GM19463 (cell line): ENCODE results near the gene FANCG.

ENCODE experiments used
- ATAC-seq: cut with Tn5 transposase; IDR thresholded peaks from one replicate; pipeline ENCODE4 v1.9.1; 2021; ENCODE audit warnings: mild to moderate bottlenecking, moderate library complexity; ENCODE audit not compliant: unreplicated experiment

The FANCG gene

DNA sequence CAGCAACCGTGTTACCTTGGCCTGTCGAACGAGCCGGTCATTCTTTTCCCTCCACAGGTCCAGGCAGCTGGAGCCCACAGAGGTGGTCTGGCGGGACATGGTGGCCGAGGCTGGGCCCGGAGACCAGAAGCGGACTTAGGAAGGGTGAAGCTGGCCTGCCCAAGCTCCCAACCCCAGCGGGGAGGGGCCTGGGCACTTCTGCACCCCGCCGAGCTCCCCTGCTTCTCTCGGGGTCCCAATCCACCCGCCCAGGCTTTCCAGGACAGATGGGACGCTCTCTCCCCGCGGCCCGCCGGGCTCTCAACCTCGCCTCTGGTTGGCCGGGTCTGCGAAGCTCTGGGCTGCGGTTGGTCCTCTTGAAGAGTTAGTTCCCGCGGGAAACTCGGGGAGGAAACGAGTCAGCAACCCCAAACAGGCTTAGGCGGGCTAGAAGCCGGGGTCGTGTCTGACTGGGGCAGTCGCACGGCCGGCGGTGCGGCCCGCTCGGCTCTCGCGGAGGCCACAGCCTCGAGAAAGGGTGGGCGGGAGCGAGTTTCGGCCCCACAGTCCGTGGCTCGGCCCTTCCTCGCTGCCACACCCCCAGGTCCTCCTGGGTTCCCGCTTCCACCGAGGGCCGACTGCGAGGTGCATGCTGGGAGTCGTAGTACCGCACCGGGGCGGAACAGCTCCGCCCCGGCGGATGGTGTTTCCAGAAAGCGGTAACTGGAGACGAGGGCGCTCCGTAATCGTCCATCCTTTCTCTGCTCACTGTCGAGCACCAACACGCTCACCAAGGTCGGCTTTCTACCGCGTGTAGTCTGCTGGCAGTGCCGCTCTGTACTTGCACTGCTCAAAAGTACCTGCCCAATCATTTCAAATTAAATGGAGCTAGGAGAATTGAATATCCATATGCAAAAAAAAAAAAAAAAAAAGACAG, at the start of gene FANCG:
Gene FANCG (minus strand): TSS at position 517 of the 916 bp plus-strand sequence. CDS start 418 bp downstream, at position 99.
- peak; percentile 93 for ATAC-seq

DNA sequence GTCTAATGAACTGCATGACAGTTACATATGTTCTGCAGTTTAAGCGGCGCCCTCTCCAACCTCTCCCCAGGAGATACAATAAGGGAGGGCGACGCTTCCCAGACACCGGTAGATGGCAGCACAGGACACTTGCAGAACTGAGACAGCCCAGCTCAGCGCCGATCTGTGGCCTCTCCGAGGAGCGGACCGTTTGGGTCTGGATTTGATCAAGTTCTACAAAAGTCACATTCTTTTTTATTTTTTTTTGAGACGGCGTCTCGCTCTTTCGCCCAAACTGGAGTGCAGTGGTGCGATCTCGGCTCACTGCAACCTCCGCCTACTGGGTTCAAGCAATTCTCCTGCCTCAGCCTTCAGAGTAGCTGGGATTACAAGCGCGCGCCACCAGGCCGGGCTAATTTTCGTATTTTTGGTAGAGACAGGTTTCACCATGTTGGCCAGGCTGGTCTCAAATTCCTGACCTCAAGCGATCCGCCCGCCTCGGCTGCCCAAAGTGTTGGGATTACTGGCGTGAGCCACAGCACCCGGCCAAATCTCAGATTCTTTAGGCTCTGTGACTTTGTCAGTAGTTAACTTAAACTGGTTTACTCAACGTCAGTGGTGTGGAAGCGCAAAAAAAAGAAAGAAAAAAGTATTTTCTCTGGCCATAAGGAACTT, 37.3 kb upstream of the FANCG start:
- ATAC-seq, result peak; percentile 43

DNA sequence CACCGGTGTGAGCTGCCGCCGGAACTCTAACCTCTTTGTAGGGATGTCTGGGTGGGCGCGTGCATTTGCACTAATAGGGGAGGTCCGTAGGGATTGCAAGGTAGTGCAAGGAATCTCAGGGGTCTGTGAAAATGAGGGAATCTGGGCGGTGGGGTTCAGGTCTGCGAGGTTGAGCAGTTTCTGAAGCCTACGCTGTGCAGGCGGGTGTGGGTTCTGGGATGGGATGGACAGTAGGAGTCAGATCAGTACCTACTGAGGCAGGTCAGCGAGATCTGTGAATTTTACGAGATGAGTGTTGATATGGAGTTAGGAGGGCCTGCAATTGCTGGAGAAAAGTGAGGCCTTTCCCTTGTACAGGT, 36.8 kb upstream of the FANCG start:
- ATAC-seq, result no peak

DNA sequence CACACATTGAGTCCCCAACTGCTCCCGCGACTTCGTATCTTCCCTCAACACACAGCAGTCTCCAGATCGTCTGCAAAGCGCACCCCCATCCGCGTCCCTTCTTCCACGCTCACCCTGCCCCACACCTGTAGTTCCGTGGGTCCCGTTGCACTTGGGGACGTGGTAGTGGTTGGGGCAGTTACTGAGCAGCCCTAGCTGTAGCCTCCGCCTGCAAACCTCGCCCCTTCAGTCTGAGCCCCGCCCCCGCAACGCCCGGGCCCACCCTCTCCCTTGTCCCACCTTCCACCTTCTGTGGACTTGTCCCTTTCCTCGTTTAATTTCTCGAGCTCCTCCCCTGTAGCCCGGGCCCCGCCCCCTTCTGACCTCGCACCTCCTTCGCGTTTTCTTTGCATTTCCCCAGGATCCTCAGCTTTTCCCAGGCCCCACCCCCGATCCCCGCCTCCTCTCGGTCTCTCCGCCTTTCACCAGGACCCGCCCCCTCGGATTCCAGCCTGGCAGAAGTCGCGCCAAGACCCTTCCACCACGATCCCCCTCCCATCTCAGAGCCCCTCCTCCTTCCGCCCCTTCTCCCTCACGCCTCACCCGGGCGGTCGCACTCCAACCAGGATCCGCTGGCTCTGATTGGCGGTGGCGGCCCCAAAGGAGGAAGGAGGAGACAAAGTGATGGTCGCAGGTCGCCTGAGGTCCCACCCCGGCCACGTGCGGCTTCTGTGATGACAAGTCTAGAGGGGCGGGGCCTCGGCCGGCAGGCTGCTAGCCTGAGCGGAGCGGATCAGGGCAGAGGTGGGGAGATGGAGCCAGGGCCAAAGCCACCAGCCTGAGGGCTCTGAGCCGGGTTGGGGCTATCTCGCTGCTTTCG, 36.2 kb upstream of the FANCG start, which contains the start of gene ATOSB:
Gene ATOSB (minus strand): TSS at position 183 of the 859 bp plus-strand sequence. CDS start 7,588 bp downstream, outside the sequence.
- peak; percentile 47 for ATAC-seq

DNA sequence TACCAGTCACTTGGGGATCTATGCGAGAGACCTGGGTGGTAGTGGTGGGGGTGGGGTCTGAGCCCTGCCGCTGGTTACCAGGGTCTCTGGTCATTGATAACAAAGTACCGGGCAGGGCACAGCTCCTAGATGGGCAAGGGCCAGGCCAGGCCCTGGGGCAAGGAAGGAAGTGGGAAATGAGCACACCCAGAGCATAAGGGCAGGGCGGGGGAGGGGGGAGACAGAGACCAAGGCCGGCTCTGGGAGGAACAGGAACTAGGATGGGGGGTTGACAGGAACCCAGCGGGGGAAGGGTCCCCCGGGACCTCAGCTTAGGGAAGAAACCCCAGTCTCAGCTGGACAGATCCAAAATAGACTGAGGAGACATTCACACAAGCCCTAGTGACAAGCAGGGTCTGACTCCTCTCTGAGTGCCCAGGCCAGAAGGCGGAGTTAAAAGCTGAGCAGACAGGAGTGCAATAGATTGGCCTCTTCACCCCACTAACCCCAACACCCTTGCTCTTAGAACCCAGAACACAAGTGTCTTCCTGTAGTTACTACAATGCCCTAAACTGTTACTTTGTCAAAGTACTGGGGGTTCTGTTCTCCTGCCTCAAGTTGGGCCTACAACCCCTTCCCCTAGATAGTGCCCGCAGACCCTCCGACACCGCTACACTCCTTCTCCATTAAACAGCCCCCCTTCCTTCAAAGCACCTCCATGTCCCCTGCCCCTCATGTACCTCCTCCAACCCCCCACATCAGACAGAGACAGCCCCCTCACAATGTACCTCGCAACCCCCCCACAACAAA, 35.3 kb upstream of the FANCG start:
- ATAC-seq, result no peak

DNA sequence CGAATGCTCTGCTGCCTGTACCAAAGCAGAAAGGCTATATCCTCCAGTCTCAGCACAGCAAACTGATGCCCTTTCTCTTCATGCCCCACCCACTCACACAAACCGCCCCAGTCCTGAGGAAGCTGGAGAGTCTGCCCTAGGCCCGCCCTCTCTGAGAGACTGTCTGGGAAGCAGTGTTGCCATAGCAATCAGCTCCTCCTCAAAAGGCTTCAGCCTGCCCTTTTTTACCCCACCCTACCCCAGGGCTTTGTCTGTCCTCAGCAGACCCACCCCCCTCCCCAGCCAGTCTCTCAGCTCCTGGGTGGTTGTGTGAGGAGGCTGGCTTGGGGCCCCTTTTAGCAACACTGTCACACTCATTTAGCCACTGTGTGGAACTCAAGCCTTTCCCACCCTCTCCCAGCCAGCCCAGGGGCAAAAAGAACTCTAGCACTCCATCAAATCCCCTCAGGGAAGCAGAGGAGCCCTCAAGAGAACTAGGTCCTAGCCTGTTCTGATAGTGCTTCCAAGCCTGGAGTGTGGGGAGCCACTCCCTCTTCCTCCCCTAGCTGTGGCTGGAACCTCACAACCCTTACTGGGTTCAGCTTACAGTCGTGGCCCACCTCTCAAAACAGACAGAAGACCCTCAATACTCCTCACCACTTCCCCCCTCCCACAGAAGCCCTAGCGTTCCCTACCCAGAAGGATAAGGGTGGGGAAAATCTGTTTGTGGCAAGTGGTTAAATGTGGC, 34.5 kb upstream of the FANCG start:
- ATAC-seq, result peak; percentile 16

DNA sequence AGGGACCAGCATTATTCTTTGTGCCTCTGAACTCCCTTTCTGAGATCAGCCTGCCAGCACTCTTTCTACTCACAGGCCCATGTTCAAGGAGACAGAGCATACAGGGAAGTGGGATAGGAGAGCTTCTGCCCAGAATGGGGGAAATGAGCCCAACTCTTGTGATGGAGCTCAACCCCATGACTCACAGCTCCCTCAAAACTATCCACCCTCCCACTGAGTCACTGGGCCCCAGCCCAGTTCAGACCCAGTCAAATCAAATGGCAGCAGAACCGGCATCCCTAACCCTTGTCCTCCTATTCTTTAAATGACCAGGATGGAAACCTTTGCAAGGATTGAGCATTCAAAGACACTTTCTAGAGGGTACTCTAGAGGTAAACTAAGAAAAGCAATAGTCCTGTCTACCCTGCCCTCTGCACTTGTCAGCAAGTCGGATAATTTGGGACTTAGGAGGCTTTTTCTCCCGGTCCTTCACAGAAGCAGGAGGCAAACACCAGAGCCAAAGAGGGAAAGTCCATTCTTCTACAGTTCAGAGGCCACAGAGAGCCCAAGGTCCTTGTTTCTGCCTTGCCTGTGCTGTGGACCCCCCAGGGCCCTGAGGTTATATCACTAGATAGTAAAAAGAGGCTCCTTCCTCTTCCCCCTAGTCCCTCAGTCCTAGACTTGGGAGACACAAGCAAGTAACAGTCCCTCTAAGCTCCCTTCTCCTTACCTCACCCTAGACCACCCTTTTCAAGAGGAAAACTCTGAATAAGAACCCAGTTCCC, 32.7 kb upstream of the FANCG start:
- no peak for ATAC-seq

DNA sequence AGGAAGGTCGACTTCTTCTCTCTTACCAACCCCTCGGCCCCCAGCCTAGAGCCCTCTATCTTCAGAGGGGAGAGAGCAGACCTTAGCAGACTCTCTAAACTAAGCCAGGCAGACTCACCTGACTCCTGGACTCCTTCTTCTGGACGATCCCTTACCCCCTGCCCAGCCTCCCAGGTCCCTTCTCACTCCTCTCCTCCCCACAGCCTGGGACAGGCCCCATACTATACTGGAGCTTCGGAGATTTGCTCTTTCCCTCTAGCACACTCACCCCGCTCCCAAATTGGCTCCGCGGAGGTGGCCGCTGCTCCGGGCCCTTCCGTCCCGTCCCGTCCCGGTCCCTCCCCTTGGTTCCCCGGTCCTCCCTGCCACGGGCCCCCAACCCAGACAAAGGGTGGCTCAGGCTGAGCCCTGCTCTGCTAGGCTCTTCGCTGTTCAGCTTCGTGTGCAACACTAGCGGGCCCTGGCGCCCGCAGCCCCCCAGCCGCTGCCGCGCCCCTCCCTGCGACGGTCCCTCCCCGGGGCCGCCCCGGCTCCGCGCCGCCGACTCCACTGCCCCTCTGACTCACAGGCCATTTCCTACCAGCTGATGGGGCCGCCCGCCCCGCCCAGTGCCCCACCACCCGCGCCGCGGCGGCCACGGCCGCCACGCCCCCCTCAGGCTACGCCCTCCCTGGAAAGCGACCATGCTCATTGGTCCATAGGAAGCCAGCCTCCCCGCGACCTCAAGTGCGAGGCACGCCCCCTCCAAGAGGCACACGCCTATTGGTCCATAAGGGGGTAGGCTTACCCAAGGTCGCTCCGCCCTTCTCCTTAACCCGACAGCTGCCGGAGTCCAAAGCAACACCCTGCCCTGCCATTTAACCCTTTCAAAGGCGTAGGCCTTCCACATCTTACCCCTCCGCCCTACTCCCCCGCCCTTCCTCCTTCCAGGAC, 31.5 kb upstream of the FANCG start:
- peak; percentile 79 for ATAC-seq

DNA sequence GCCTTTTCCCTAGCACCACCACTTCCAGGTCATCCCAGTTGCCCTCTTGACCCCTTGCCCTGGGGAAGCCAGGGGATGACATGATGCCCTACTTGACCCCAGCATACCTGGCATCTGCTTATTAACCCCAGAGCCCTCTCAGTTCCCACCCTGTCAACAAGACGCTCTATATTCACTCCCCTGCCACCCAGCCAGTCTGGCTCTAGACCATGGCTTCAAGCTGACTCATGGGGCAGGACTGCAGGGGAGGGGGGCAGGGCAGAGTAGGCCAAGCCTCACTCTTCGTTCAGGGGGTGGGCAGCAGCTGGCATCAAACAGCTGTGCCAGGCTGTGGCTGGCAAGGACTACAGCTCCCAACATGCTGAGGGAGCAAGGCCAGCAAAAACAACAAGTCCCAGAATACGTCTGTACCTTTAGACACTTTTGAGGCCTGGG, 30.6 kb upstream of the FANCG start:
- no peak for ATAC-seq

DNA sequence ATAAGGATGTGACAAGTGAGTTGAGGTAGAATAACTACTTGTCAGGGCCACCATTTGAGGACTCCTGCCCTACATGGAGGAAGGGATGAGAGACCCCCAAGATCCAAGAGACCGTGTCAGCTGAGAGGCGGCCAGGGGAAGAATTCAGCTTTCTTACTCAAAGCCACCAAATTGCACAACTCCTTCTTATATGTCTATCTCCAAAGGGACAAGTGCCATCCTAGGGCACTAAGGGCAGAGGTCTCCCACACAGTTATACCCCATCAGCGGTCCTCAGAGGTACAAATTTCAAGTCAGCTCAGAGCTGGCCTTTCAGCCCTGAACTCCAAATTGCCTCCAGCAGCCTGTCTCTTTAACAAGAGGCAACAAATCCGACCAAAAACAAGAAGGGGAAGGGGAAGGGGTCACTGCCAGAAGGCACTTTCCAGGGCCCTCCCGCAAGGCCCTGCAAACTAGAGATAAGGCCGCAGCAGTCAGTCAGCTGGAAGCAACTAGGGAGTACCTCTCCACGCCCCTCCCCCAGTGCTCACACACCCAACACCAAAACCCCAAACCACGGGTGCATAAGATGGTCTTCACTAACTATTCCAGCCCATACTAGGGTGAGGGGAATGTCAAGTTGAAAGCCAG, 29.3 kb upstream of the FANCG start:
- ATAC-seq, result no peak

DNA sequence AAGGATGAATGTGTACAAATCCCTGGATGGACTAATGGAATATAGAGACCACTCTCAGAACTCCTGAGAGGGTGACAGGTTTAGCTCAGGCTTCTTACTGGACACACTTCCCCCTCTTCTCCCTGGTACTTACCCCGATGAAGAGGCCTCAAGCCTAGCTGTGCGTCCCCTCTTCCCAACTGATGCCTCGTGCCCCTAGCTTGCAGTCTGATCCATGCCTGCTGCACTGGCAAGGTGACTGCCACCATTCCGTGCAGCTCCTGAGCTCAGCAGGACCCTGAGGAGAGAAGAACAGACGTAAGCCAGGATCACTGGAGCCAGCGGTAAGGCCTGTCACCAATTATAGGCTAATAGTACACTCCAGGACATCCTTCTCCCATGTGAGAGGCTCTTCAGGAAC, 28.7 kb upstream of the FANCG start:
- ATAC-seq, result no peak

DNA sequence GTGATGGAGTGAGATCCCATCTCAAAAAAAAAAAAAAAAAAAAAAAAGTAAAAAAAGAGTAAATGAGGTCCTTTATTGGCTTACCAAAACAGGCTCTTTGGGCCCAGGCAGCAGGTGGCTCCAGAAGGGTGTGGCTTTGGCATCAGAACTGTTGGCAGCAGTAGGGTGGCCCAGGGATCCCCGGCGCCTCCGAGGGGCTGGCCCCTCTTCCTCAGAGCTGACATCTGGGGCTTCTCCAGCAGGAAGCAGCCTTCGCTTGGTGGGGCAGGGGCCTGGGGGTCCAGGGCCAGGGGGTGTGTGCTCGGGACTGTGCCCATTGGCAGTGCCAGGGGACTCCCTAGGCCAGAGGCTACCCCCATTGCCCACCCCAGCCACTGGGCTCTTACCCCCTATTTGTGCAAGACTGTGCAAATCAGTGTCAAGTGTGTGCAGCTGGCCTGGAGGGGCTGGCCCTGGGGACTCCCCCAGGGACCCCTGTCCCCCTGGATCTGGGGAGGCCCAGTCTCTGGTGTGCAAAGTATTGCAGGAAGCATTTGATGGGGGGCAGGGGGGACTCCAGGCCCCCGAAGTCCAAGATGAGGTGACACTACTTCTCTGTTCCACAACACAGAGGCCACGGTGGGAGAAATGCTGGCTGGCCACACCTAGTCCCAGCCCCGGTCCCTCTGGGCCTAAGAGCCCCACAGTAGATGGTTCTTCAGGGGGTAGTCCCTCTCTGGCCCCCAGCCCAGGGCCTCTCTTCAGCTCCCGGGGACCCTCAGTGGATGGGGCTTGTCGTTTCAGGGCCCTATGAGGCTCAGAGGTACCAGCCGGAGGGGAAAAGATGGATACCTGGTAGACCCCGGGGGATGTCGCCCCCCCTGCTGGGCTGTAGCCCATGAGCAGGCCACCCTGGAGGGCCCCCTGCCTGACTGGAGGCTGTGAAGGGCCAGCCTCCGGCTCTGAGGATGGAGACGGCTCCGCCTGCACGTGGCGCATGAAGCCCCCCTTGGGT, 27.9 kb upstream of the FANCG start:
- ATAC-seq, result no peak

DNA sequence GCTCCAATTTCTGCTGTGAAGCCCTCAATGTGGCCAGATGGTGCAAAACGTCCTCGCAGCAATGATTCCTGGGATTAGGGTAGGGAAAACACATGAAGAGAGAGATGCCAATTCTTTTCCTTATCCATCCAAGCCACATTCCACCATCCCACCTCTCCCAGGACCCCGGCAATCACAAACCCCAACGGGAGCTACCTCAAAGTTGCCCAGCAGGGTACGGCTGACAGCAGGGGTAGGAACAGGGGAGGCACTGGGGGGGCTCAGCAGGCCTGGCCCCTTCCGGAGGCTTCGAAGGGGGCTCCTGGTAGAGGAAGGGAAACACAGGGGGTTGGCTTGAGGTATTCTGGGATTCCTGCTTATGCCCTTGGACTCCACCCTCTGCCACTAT, 26.6 kb upstream of the FANCG start:
- no peak for ATAC-seq

DNA sequence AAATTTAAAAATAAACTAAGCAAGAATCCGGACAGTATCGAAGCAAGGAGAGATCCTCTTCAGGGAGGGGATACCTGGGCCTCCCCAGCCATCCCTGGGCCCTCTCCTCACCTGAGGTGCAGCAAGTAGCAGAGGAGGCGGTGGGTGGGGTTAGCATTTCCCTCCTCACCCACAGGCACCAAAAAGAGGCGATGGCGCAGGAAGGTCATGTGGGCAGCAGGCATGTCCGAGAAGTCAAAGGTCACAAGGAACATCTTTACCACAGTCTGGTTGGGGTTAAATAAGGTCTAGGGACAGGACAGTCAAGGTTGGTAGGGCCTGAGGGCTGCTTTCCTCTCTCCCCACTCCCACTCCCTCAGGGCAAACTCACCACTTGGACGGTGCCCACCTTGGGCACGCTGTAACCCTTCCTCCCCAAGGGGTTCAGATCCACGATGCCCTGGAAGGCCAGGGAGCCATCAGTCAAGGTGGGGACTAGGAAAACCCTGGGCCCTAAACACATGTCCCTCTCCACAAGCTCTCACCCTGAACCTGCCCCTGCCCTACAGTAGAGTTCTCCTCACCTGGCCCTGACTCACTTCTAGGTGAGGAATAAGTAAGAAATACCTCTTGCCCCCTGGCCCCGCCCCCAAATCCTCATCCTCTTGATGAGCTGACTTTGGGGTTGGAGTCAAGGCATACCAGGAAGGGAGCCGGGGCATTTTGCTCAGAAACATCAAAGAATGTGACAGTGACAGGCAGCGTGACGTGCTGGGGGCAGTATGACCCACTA, 26.0 kb upstream of the FANCG start:
- no peak for ATAC-seq

DNA sequence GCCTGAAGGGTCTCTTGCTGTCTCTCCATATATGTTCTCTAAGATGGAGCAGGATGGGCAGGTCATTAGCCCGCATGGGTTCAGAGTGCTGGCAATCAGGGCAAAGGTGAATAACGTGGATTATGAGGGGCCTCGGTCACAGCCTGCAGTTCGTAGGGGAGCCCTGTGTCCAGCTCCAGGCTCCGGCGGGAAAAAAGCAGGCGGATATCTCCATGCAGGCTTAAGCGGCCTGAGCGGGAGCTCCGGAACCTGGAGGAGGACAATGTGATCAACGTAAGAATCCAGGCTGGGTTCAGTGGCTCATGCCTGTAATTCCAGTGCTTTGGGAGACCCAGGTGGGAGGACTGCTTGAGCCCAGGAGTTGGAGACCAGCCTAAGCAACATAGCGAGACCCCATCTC, 25.4 kb upstream of the FANCG start:
- ATAC-seq, result no peak
